Glutamatergic neuron (in vitro differentiated cells): ENCODE measurements around the gene NNT. TPM values are rescaled to one million over a fixed set of nuclear protein-coding genes. Genes with fewer than 3 reads are reported as not detected.

Experiments
- DNase-seq: peaks from one replicate; pipeline ENCODE4 v3.0.0; 2022
- H3K27ac Mint-ChIP-seq: one replicate; pipeline ENCODE4 v1.8.0; 2020; ENCODE audit warnings: mild to moderate bottlenecking, mixed read lengths, inconsistent platforms; ENCODE audit not compliant: unreplicated experiment
- H3K27me3 Mint-ChIP-seq: one replicate; pipeline ENCODE4 v1.8.0; 2020; ENCODE audit warnings: mild to moderate bottlenecking, moderate library complexity, mixed read lengths, inconsistent platforms; ENCODE audit not compliant: unreplicated experiment
- H3K36me3 Mint-ChIP-seq: one replicate; pipeline ENCODE4 v1.8.0; 2020; ENCODE audit warnings: mild to moderate bottlenecking, mixed read lengths, inconsistent platforms; ENCODE audit not compliant: unreplicated experiment
- H3K4me1 Mint-ChIP-seq: one replicate; pipeline ENCODE4 v1.8.0; 2020; ENCODE audit warnings: mild to moderate bottlenecking, low read depth, mixed read lengths, inconsistent platforms; ENCODE audit not compliant: unreplicated experiment
- H3K4me3 Mint-ChIP-seq: one replicate; pipeline ENCODE4 v1.8.0; 2020; ENCODE audit warnings: mild to moderate bottlenecking, mixed read lengths, inconsistent platforms; ENCODE audit not compliant: unreplicated experiment
- H3K9me3 Mint-ChIP-seq: one replicate; pipeline ENCODE4 v1.8.0; 2020; ENCODE audit warnings: mild to moderate bottlenecking, moderate library complexity, mixed read lengths, inconsistent platforms; ENCODE audit not compliant: unreplicated experiment
- CTCF ChIP-seq: fragments of 200-600 bp; sonication (generic); IDR thresholded peaks from one replicate; pipeline ENCODE4 v1.5.0; 2021; ENCODE audit not compliant: partially characterized antibody, unreplicated experiment
- total RNA-seq: library from RNA; stranded (reverse); fragmentation: NEBNext Ultra II Directional; extraction: Animal tissue kit (Norgen Biotek cat#: 25700); gene quantifications from one replicate; pipeline ENCODE4 v1.2.1, GENCODE V29; 2021; ENCODE audit not compliant: unreplicated experiment

Gene NNT
- total RNA-seq, 1 donor from 2014 or later = 152 TPM

DNA sequence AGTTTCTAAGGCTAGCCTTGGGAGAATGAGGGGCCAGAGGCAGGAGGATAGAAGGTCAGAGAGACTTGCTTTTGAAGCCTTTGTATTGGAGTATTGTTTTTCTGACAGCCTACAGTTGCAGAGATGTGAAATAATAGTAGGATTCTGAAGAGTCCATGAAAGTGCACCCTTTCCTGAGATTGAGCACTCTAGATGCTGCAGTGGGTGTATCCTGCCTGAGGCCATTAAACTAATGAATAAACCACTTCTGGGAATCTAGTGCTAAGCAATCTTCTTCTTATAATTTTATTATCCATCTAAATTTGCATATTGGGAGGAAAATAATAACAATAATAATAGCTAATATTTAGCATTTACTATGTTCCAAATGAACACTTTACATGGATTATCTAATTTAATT, 19.3 kb upstream of the NNT start:
- Mint-ChIP-seq H3K36me3 (peaks cover 3% of the 10 kb centered on the region), H3K27me3 (no peaks in the 10 kb centered on the region), H3K27ac (no peak overlapping the region)

DNA sequence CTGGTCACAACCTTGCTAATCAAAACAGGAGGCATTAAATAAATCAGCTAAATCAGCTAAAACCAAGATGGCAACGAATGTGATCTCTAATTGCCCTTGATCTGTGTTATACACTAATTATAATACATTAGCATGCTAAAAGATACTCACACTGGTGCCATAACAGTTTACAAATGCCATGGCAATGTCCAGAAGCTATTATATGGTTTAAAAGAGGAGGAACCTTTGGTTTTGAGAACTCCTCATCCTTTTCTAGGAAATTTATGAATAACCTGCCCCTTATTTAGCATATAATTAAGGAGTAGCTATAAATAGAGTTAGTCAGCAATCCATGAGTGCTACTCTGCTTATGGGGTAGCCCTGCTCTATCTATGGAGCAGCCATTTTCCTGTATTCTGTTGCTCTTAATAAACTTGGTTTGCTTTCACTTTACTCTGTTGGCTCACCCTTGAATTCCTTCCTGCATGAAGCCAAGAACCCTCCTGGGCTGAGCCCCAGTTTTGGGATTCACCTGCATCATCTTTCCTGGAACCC, 18.7 kb upstream of the NNT start:
- H3K36me3 Mint-ChIP-seq = peaks cover 4% of the 10 kb centered on the region
- no peak for DNase-seq
- H3K4me1 Mint-ChIP-seq = peaks cover 15% of the 10 kb centered on the region
- H3K4me3 Mint-ChIP-seq = no peak overlapping the region
- no peaks in the 10 kb centered on the region for H3K27me3 Mint-ChIP-seq
- no peak overlapping the region for H3K27ac Mint-ChIP-seq
- H3K9me3 Mint-ChIP-seq = peaks cover 1% of the 10 kb centered on the region
- no peak for TF ChIP-seq CTCF

More for the DNA sequence above, 19.3 kb upstream of the NNT start:
- no peak for TF ChIP-seq CTCF
- DNase-seq = no peak
- H3K4me1 Mint-ChIP-seq = peaks cover 15% of the 10 kb centered on the region
- H3K4me3 Mint-ChIP-seq = no peak overlapping the region
- peaks cover 1% of the 10 kb centered on the region for H3K9me3 Mint-ChIP-seq

DNA sequence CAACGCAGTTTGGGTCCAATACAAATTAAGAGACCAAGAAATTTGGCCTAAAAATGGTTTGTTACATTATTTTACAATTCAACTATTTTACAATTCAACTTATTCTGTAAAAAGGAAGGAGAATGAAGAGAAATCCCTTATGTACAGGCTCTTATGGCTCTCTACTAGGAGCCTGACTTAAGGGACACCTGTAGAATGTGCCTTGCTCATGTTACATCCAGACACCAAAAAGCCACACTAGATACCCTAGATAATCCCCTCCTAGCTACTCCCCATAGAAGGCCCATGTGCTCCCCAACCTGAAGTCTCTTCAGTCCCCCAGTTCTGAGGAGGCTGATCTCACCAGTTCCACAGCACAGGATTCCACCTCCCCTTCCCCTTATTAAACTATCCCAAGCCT, 14.1 kb upstream of the NNT start:
- no peaks in the 10 kb centered on the region for H3K4me1 Mint-ChIP-seq
- no peak for DNase-seq
- H3K4me3 Mint-ChIP-seq = no peak overlapping the region
- peaks cover 4% of the 10 kb centered on the region for H3K36me3 Mint-ChIP-seq
- peaks cover 2% of the 10 kb centered on the region for H3K9me3 Mint-ChIP-seq
- no peaks in the 10 kb centered on the region for H3K27me3 Mint-ChIP-seq
- TF ChIP-seq CTCF = no peak
- no peak overlapping the region for H3K27ac Mint-ChIP-seq

DNA sequence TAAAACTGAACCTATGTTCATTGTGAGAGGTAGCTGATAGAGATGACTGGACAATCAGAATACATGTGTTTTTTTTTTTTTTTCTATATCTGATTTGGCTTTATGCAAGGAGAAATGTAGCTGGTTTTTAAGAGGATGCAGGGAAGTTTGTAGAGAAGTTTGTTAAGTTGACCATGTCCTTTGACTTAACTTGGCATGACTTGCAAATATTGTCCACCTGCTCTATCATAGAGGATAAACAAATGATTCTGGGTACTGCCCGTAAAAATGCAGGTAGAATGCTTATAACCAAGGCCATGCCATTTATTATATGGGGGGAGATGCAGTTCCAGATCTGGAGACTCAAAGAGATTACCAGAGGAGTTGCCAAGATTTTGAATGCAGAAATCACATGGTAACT, 13.7 kb upstream of the NNT start:
- Mint-ChIP-seq H3K36me3 (peaks cover 4% of the 10 kb centered on the region), H3K4me1 (no peaks in the 10 kb centered on the region), H3K4me3 (no peak overlapping the region), H3K27me3 (no peaks in the 10 kb centered on the region), H3K27ac (no peak overlapping the region), H3K9me3 (peaks cover 2% of the 10 kb centered on the region)
- DNase-seq = no peak
- TF ChIP-seq CTCF = no peak

- Mint-ChIP-seq H3K9me3 (peaks cover 2% of the 10 kb centered on the region), H3K27me3 (no peaks in the 10 kb centered on the region), H3K4me1 (no peaks in the 10 kb centered on the region), H3K4me3 (no peak overlapping the region), H3K27ac (no peak overlapping the region), H3K36me3 (peaks cover 4% of the 10 kb centered on the region)
- TF ChIP-seq CTCF = no peak
- DNase-seq = no peak
Observed at GRCh38 chr5:43590700-43591099, 12.3 kb upstream of the NNT start.
